ENCODE results near the gene CUX1.
"Not testable (repeated sequence)": the region's sequence is repeated elsewhere in the genome, so short reads cannot be mapped to it uniquely, and the experiment has no call there.

Gene CUX1

GRCh38 chr7:102006695-102007094, 189.3 kb downstream of the CUX1 start:
- DNase-seq (ENCODE audit: low read depth in 2 of 2) = no peak

GRCh38 chr7:102008535-102009262, 191.3 kb downstream of the CUX1 start:
- no peak for DNase-seq (ENCODE audit: low read depth in 2 of 2)

- DNase-seq (ENCODE audit: low read depth in 2 of 2) = no peak
These were observed 192.2 kb downstream of the CUX1 start for GRCh38 chr7:102009628-102010027.

- not testable (repeated sequence) for DNase-seq (ENCODE audit: low read depth in 2 of 2)
These were observed 194.8 kb downstream of the CUX1 start for GRCh38 chr7:102012112-102012830.

- no peak for DNase-seq (ENCODE audit: low read depth in 2 of 2)
These were observed 195.6 kb downstream of the CUX1 start for GRCh38 chr7:102012941-102013461.

- no peak for DNase-seq (ENCODE audit: low read depth in 2 of 2)
These were observed 201.4 kb downstream of the CUX1 start for GRCh38 chr7:102018876-102019275.

- no peak for DNase-seq (ENCODE audit: low read depth in 2 of 2)
These were observed 202.0 kb downstream of the CUX1 start for GRCh38 chr7:102019461-102019860.

- no peak for DNase-seq (ENCODE audit: low read depth in 2 of 2)
These were observed 204.6 kb downstream of the CUX1 start for GRCh38 chr7:102021841-102022618.

GRCh38 chr7:102024005-102024768, 206.8 kb downstream of the CUX1 start:
- DNase-seq (ENCODE audit: low read depth in 2 of 2) = no peak

- no peak for DNase-seq (ENCODE audit: low read depth in 2 of 2)
These were observed 207.5 kb downstream of the CUX1 start for GRCh38 chr7:102024769-102025391.

- not testable (repeated sequence) for DNase-seq (ENCODE audit: low read depth in 2 of 2)
These were observed 208.4 kb downstream of the CUX1 start for GRCh38 chr7:102025777-102026176.

GRCh38 chr7:102028206-102028826, 210.9 kb downstream of the CUX1 start:
- no peak for DNase-seq (ENCODE audit: low read depth in 2 of 2)

- no peak for DNase-seq (ENCODE audit: low read depth in 2 of 2)
These were observed 212.2 kb downstream of the CUX1 start for GRCh38 chr7:102029616-102030015.

GRCh38 chr7:102030696-102031095, 213.3 kb downstream of the CUX1 start:
- DNase-seq (ENCODE audit: low read depth in 2 of 2) = no peak

GRCh38 chr7:102036958-102037357, 219.5 kb downstream of the CUX1 start:
- DNase-seq (ENCODE audit: low read depth in 2 of 2) = no peak

GRCh38 chr7:102039706-102040105, 222.3 kb downstream of the CUX1 start:
- no peak for DNase-seq (ENCODE audit: low read depth in 2 of 2)

GRCh38 chr7:102040569-102040968, 223.1 kb downstream of the CUX1 start:
- no peak for DNase-seq (ENCODE audit: low read depth in 2 of 2)

- no peak for DNase-seq (ENCODE audit: low read depth in 2 of 2)
These were observed 224.7 kb downstream of the CUX1 start for GRCh38 chr7:102042016-102042656.

- DNase-seq (ENCODE audit: low read depth in 2 of 2) = not testable (repeated sequence)
These were observed 225.4 kb downstream of the CUX1 start for GRCh38 chr7:102042796-102043195.

GRCh38 chr7:102044641-102044983, 227.2 kb downstream of the CUX1 start:
- no peak for DNase-seq (ENCODE audit: low read depth in 2 of 2)

All from stimulated activated CD8-positive, alpha-beta memory T cell treated with anti-CD3 and anti-CD28 coated beads, Interleukin-7, amount 100 ng/mL, for 1 hour (primary cell).